Hematopoietic multipotent progenitor cell treated with erythropoietin and hydrocortisone succinate and interleukin-3 and kit ligand, for 15 days (in vitro differentiated cells): Measurements from ENCODE around the gene HOXD10.

Experiments used
- DNase-seq: peaks from one replicate; pipeline ENCODE4 v3.0.0-alpha.2; 2015; ENCODE audit warnings: low spot score

Gene HOXD10

DNA sequence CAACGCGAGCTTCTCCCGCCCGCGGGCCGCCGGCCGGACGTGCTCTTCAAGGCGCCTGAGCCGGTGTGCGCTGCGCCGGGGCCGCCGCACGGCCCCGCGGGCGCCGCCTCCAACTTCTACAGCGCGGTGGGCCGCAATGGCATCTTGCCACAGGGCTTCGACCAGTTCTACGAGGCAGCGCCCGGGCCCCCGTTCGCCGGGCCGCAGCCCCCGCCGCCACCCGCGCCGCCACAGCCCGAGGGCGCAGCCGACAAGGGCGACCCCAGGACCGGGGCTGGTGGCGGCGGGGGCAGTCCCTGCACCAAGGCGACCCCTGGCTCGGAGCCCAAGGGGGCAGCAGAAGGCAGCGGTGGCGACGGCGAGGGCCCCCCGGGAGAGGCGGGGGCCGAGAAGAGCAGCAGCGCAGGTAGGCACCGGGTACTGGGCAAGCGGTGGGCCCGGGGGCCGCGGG lies 8.8 kb upstream of the HOXD10 start:
- DNase-seq, result no peak

DNA sequence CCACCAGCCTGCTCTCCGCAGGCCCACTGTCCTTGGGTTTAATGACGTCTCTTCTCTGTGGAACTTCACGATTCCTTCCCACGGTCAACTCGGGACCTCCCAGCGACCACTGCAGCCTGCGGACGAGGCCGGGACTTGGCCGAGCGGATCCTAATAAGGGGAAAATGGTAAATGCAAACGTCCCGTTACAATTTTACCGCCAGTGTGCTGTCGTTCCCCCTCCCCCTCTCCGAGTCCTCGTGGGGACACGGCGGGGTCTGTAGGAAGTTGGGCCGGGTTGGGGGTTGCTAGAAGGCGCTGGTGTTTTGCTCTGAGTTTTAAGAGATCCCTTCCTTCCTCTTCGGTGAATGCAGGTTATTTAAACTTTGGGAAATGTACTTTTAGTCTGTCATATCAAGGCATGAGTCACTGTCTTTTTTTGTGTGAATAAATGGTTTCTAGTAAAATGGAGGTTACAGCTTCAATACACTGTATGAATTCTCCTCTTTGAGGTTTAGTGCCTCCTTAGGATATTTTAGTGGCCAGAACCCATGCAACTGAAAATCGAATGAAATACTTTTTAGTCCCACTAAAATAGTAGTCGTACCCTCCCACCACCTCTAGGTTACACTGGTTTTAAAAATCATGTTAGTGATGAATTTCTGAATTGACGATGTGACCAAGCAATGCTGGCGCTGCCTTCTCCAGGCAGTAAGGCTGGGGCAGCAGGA lies 7.2 kb upstream of the HOXD10 start:
- no peak for DNase-seq

DNA sequence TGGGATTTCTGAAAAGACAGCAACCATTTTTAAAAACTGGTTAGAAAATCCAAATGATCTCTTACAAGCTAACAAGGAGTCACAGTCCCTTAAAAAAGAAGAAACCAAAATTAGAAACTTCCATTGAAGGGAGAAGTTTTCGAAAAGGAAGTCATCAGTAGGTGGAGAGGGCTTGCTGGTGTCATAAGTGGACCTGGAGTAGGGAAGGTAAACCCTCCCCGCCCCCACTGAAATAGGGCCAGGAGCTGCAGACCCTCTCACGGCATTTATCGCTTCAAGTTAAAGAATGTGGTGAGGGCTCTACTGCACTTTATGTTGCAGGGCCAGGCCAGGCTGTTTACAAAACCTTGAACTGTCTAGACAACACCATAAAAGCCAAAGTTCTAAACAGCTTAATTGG lies 6.6 kb upstream of the HOXD10 start:
- DNase-seq, result no peak

DNA sequence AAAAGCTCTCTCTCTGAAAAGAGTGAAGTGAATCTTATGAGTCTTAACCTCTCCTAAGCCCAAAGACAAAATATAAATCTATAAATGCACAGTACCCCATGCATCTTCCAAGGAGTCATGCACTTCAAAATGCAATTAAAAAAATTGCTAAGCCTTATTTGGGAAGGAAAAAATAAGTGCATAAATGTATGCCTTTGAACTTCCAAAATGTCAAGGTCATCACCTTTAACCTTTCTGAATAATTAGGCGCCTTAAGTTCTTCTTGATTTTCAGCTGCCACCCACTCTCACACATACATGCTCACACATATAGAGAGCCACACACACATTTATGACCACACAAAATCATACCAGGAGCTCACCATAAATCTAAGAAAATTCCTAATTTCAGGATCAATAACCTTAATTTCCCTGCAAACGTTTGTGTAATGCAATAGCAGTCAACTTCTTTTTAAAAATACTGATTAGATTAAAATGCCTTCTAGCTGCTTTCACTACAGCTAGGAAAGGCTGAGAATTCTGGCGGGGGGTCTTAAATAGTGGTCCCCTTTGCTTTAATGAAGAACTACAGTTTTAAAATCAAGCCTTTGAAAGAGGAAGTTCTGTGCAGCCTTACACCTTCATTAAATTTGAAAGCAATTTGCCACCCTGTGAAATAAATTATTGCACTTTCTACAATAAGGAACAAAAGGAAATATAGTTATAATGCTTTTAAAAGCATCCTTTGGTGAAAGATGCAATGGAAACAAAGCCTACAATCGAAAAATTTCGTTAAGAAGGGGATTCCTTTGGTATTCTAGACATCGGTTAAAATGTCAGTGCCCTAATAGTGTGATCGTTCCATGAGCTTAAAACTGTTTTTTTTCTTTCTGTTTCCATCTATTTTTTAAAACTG lies 5.9 kb upstream of the HOXD10 start:
- no peak for DNase-seq

DNA sequence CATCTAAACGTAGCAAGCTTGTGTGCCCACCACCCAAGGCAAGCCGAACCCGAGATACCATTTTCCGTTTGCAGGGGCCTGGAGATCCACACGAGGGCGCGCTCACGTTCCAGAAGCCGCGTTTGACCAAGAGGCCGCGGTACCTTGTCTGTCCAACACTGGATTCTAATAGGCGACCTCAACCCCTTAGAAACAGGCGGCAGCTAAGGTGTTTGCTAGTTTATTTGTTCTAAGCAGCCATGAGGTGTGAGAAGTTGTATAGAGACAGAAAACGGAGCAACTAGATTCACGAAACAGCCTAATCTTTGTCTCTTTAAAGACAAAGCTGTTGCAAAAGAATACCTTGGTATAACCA lies 5.3 kb upstream of the HOXD10 start:
- no peak for DNase-seq

DNA sequence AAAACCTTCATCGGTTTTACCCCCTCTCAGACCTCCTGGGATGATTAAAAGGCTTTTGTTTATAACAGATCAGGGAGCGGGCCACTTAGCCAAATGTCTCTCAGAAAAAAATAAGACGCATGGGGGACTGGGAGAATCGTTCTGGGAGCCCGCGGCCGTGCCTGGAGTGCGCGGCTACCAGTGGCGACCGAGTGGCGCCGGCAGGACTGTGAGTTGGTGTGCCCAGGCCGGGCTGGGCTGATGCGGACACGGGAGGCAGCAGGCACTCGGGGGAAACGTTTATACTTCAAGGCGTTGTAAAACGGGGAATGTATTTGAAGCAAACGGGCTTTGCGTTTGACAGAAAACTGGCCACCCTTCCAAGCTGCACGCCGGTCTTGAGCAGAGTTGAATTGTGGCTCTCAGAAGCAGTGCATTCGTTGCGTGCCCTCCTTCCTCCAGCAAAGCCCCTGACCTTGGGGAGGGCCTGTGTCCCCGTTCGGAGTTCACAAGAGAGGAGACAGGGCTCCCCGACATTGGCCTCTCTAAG lies 4.7 kb upstream of the HOXD10 start:
- no peak for DNase-seq

DNA sequence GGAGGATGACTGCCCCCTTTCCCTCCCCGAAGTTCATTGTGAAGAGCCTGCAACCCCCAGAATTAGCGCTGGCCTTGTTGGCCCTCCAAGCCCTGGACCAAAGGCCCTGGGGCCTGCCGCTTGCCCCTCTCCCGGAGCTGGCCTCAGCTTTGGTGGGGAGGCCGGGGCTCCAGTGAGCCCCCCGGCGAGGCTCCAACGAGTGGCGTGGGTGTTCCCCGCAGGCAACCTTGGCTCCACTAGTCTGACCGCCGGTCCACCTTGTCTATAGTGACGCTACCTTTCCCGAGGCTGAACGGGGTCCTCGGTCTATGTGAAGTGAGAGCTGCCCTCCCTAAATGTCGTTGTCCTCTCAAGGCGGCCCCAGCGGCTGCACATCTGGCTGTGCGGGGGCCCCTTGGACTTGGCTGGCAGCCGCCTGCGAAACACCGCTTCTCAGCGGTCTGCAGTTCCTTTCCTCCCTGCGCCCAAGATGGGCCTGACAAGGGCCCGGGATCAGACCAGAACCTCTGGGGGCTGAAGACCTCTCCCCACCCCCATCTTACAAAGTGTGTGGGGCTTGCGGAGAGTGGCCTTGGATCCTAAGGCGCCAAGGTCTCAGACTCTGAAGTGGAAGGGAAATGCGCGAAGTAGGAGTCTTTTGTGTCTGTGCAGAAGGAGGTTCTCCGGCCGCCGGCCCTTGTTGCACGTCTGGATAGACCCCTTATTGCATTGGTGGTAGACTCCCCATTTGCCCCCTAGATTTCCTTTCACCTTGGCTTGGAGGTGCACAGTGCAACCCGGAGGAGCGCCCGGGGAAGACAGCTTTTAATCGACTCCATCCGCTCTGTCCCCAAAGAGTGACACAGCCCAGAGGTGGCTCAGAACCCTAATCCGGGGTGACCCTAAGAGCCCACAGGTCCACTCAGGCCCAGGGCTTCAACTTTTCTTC lies 3.9 kb upstream of the HOXD10 start:
- no peak for DNase-seq

- DNase-seq, result no peak
Measured at GRCh38 chr2:176114120-176114929, 2.3 kb upstream of the HOXD10 start.

DNA sequence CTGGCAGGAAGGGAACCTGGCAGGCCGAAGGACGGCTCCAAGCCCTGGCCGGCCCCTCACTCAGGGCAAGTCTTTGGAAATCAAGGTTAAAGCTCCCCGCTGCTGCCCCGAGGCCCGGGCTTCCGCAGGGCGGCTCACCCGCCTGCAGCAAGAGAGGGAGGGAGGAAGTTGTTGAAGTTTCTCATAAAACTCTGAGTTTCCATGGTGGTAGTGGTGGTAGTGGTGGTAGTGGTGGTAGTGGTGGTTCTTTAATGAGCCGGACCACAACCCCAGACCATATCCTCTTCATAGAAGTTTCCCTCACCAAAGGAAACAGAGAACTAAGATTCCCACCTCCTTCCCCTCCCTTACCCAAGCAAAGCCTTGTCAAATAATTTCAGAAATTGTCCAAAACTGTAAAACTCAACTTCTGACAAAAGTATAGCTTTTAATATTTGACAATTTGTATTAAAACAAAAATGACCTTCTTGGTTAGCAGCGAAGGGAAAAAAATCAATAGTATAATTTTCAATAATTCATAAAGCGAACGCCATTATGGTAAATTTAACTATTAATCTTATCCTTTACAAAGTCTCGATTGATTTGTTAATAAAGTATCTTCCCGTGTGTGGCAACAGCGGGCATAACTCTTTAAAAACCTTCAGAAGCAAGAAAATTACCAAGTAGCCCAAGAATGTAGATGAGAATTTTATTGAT lies 1.5 kb upstream of the HOXD10 start:
- no peak for DNase-seq

DNA sequence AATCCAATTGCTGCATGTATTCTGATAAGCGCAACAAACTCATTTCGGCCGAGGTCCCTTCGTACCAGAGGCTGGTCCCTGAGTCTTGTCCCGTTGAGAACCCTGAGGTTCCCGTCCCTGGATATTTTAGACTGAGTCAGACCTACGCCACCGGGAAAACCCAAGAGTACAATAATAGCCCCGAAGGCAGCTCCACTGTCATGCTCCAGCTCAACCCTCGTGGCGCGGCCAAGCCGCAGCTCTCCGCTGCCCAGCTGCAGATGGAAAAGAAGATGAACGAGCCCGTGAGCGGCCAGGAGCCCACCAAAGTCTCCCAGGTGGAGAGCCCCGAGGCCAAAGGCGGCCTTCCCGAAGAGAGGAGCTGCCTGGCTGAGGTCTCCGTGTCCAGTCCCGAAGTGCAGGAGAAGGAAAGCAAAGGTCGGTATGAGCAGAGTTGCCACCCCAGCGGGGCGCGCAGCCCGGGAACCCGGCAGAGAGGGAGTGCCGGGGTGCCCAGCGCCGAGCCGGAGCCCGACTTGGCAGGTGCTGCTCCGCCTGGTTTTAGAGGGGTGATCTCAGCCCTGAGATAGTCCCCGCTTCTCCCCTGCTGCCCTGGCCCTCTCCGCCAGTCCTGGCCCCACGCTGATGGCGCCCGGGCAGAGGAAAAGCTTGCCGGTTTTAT lies 714 bp downstream of the HOXD10 start:
- DNase-seq, result no peak

DNA sequence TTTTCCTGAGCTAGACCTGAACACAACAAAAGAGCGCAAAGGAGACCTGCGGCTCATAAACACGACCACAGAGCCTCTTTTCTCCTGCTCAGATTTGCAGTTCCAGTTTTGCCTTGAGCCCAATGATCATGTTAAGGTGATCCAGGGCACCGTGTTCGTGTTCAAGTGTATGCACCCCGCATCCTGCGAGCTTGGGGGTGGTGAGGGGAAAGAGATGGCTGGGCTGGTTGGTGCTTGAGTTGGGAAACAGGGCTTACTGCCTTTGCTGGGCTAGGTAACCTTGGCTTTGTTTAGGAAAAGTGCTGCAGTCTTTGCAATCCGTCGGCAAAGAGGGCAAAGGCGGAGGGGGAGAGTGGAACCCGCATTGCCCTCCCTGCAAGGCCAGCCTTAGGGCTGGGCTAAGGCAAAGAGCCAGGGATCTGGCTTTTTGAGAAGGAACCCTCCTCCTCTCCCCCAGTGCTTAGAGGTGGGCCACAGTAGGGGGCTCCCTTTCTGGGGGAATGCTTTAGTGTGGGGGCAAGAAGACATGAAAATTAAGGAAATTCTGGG lies 1.3 kb downstream of the HOXD10 start:
- no peak for DNase-seq

DNA sequence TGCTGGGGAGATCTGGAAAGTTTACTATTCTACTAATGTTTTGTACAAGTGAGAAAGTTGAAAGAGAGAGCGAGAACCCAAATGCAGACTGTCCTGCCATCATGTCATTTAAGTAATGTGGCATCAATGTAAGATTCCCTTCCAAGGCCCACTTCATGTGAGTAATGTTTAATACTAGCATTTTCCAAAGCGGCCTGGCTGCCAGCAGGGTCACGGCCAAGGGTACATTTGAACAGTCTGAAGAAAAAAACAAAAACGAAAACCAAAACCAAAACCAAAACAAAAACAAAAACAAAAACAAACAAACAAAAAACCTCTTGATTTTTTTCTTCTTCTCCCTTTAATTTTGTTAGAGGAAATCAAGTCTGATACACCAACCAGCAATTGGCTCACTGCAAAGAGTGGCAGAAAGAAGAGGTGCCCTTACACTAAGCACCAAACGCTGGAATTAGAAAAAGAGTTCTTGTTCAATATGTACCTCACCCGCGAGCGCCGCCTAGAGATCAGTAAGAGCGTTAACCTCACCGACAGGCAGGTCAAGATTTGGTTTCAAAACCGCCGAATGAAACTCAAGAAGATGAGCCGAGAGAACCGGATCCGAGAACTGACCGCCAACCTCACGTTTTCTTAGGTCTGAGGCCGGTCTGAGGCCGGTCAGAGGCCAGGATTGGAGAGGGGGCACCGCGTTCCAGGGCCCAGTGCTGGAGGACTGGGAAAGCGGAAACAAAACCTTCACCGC lies 2.2 kb downstream of the HOXD10 start:
- DNase-seq, result peak; percentile 24

DNA sequence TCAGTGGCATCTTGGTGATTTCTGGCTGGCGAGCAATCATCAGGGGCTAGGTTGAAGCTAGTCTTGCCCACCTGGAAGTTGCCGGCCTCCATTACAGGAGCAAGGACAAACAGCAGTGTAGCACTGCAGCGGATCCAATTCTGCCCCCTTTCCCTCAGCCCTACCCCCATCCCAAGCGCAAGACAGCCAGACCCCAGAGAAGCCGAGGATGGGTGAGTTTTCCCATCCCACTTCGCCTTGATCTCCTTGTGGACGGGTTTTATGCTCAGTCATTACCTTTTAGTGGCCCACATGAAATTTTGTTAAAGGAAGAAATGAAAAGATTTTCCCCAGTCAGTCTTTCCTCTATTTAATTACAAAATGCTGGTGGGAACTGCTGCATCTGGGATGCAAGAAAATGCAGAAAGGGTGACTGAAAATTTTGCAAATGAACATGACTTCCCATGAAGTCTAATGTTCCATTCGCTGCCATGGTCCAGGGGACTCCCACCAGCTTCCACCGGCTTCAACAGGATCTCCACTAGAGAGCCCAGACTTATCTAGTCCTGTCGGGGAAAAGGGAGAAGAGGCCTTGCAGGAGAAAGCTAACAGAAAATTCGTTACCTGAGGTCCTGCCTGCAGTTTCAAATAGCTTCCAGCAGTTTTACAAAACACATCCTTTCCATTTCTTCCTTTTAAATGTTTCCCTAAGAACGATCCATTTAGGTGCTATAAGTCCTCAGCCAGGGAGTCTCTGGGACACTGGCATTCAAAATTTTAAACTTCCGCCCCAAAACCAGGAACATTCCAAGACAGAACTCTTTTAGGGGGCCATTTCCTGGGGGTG lies 4.0 kb downstream of the HOXD10 start:
- no peak for DNase-seq

GRCh38 chr2:176121190-176122051 lies 4.8 kb downstream of the HOXD10 start:
- no peak for DNase-seq

DNA sequence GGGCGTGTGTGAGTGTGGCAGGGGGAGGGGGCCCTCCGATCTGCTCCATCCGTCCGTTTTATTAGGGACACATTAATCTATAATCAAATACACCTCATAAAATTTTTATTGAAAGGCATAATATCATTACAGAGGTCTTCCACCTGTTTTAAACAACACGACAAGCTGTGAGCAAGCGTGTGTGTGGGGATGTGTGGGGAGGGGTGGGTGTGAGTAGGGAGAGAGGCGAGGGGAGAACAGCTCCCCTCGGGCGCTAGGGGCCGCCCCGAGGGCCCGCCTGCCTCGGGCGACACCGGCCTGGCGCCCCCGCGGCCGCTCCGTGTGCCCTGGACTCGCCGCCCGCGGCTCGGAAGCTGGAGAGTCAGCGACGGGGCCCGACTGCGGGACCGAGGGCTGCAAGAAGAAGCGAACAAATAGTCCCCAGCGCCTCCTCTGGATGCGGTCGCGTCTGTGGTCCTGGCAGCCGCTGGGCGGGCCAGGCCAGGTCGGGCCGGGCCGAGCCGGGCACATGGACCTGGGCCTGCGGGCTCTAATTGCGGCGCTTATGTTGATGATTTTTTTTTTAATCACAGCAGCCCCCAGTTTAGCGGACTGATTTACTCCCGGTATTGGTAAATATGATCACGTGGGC lies 5.6 kb downstream of the HOXD10 start:
- no peak for DNase-seq

- no peak for DNase-seq
Measured at GRCh38 chr2:176122683-176123410, 6.3 kb downstream of the HOXD10 start, which contains the start of gene HOXD9. HOXD9 (plus strand) TSS chr2:176122719; CDS start chr2:176122769, 50 bp downstream.
